ENCODE results near the gene CHRNA7.

CHRNA7 gene

GRCh38 chr15:32060706-32061105 lies 30.4 kb downstream of the CHRNA7 start:
- Histone ChIP-seq H3K36me3 (ENCODE audit: control insufficient read depth in 2 of 2, insufficient read depth in 2 of 2, low read length in 2 of 2) (no peaks in the 10 kb centered on the region), H3K9ac (ENCODE audit: low read depth in 1 of 2, low read length in 2 of 2) (no peak overlapping the region), H3K4me3 (ENCODE audit: low read length in 2 of 2) (no peak overlapping the region)

GRCh38 chr15:32067115-32067514 lies 36.8 kb downstream of the CHRNA7 start:
- no peak overlapping the region for H3K9ac ChIP-seq (ENCODE audit: low read depth in 1 of 2, low read length in 2 of 2)
- no peaks in the 10 kb centered on the region for H3K4me1 ChIP-seq (ENCODE audit: control insufficient read depth in 2 of 2, insufficient read depth in 2 of 2, low read length in 2 of 2)
- H3K27ac ChIP-seq (ENCODE audit: low read depth in 2 of 2, low read length in 2 of 2) = no peak overlapping the region
- peaks cover 2 to 9% of the 10 kb centered on the region in 2 donors for H3K9me3 ChIP-seq (ENCODE audit: control insufficient read depth in 2 of 2, low read length in 2 of 2)
- H3K36me3 ChIP-seq (ENCODE audit: control insufficient read depth in 2 of 2, insufficient read depth in 2 of 2, low read length in 2 of 2) = no peaks in the 10 kb centered on the region
- no peaks in the 10 kb centered on the region for H3K27me3 ChIP-seq (ENCODE audit: control insufficient read depth in 2 of 2, insufficient read depth in 2 of 2, low read length in 2 of 2)
- no peak overlapping the region for H3K4me3 ChIP-seq (ENCODE audit: low read length in 2 of 2)

More at GRCh38 chr15:32060706-32061105, 30.4 kb downstream of the CHRNA7 start:
- H3K4me1 ChIP-seq (ENCODE audit: control insufficient read depth in 2 of 2, insufficient read depth in 2 of 2, low read length in 2 of 2) = no peaks in the 10 kb centered on the region
- H3K27ac ChIP-seq (ENCODE audit: low read depth in 2 of 2, low read length in 2 of 2) = no peak overlapping the region
- peaks cover 0 to 2% of the 10 kb centered on the region in 2 donors for H3K9me3 ChIP-seq (ENCODE audit: control insufficient read depth in 2 of 2, low read length in 2 of 2)
- no peaks in the 10 kb centered on the region for H3K27me3 ChIP-seq (ENCODE audit: control insufficient read depth in 2 of 2, insufficient read depth in 2 of 2, low read length in 2 of 2)

GRCh38 chr15:32089851-32090359 lies 59.6 kb downstream of the CHRNA7 start:
- no peak overlapping the region for H3K27ac ChIP-seq (ENCODE audit: low read depth in 2 of 2, low read length in 2 of 2)
- no peaks in the 10 kb centered on the region for H3K36me3 ChIP-seq (ENCODE audit: control insufficient read depth in 2 of 2, insufficient read depth in 2 of 2, low read length in 2 of 2)
- no peak overlapping the region for H3K4me3 ChIP-seq (ENCODE audit: low read length in 2 of 2)
- H3K27me3 ChIP-seq (ENCODE audit: control insufficient read depth in 2 of 2, insufficient read depth in 2 of 2, low read length in 2 of 2) = no peaks in the 10 kb centered on the region
- H3K9me3 ChIP-seq (ENCODE audit: control insufficient read depth in 2 of 2, low read length in 2 of 2) = no peaks in the 10 kb centered on the region
- H3K9ac ChIP-seq (ENCODE audit: low read depth in 1 of 2, low read length in 2 of 2) = no peak overlapping the region
- H3K4me1 ChIP-seq (ENCODE audit: control insufficient read depth in 2 of 2, insufficient read depth in 2 of 2, low read length in 2 of 2) = no peaks in the 10 kb centered on the region

- Histone ChIP-seq H3K27ac (ENCODE audit: low read depth in 2 of 2, low read length in 2 of 2) (no peak overlapping the region), H3K9ac (ENCODE audit: low read depth in 1 of 2, low read length in 2 of 2) (no peak overlapping the region)
Observed at GRCh38 chr15:32091505-32092380, 61.4 kb downstream of the CHRNA7 start.

GRCh38 chr15:32096213-32096612 lies 65.9 kb downstream of the CHRNA7 start:
- H3K36me3 ChIP-seq (ENCODE audit: control insufficient read depth in 2 of 2, insufficient read depth in 2 of 2, low read length in 2 of 2) = no peaks in the 10 kb centered on the region
- H3K9me3 ChIP-seq (ENCODE audit: control insufficient read depth in 2 of 2, low read length in 2 of 2) = no peaks in the 10 kb centered on the region
- no peak overlapping the region for H3K4me3 ChIP-seq (ENCODE audit: low read length in 2 of 2)
- no peak overlapping the region for H3K27ac ChIP-seq (ENCODE audit: low read depth in 2 of 2, low read length in 2 of 2)
- H3K9ac ChIP-seq (ENCODE audit: low read depth in 1 of 2, low read length in 2 of 2) = no peak overlapping the region
- H3K27me3 ChIP-seq (ENCODE audit: control insufficient read depth in 2 of 2, insufficient read depth in 2 of 2, low read length in 2 of 2) = no peaks in the 10 kb centered on the region
- H3K4me1 ChIP-seq (ENCODE audit: control insufficient read depth in 2 of 2, insufficient read depth in 2 of 2, low read length in 2 of 2) = peaks cover 4% of the 10 kb centered on the region in 2 donors

More at GRCh38 chr15:32091505-32092380, 61.4 kb downstream of the CHRNA7 start:
- H3K27me3 ChIP-seq (ENCODE audit: control insufficient read depth in 2 of 2, insufficient read depth in 2 of 2, low read length in 2 of 2) = no peaks in the 10 kb centered on the region
- H3K9me3 ChIP-seq (ENCODE audit: control insufficient read depth in 2 of 2, low read length in 2 of 2) = no peaks in the 10 kb centered on the region
- no peak overlapping the region for H3K4me3 ChIP-seq (ENCODE audit: low read length in 2 of 2)
- H3K4me1 ChIP-seq (ENCODE audit: control insufficient read depth in 2 of 2, insufficient read depth in 2 of 2, low read length in 2 of 2) = no peaks in the 10 kb centered on the region
- H3K36me3 ChIP-seq (ENCODE audit: control insufficient read depth in 2 of 2, insufficient read depth in 2 of 2, low read length in 2 of 2) = no peaks in the 10 kb centered on the region

GRCh38 chr15:32096916-32097617 lies 66.8 kb downstream of the CHRNA7 start:
- H3K4me3 ChIP-seq (ENCODE audit: low read length in 2 of 2) = no peak overlapping the region
- no peak overlapping the region for H3K9ac ChIP-seq (ENCODE audit: low read depth in 1 of 2, low read length in 2 of 2)
- H3K36me3 ChIP-seq (ENCODE audit: control insufficient read depth in 2 of 2, insufficient read depth in 2 of 2, low read length in 2 of 2) = no peaks in the 10 kb centered on the region
- H3K27me3 ChIP-seq (ENCODE audit: control insufficient read depth in 2 of 2, insufficient read depth in 2 of 2, low read length in 2 of 2) = no peaks in the 10 kb centered on the region
- H3K4me1 ChIP-seq (ENCODE audit: control insufficient read depth in 2 of 2, insufficient read depth in 2 of 2, low read length in 2 of 2) = peaks cover 4% of the 10 kb centered on the region in 2 donors
- no peaks in the 10 kb centered on the region for H3K9me3 ChIP-seq (ENCODE audit: control insufficient read depth in 2 of 2, low read length in 2 of 2)
- no peak overlapping the region for H3K27ac ChIP-seq (ENCODE audit: low read depth in 2 of 2, low read length in 2 of 2)

GRCh38 chr15:32098033-32098432 lies 67.7 kb downstream of the CHRNA7 start:
- Histone ChIP-seq H3K9ac (ENCODE audit: low read depth in 1 of 2, low read length in 2 of 2) (no peak overlapping the region), H3K9me3 (ENCODE audit: control insufficient read depth in 2 of 2, low read length in 2 of 2) (no peaks in the 10 kb centered on the region), H3K4me1 (ENCODE audit: control insufficient read depth in 2 of 2, insufficient read depth in 2 of 2, low read length in 2 of 2) (peaks cover 4% of the 10 kb centered on the region in 2 donors), H3K4me3 (ENCODE audit: low read length in 2 of 2) (peak overlapping the region in 1 of 2 donors; percentile 31), H3K36me3 (ENCODE audit: control insufficient read depth in 2 of 2, insufficient read depth in 2 of 2, low read length in 2 of 2) (no peaks in the 10 kb centered on the region), H3K27ac (ENCODE audit: low read depth in 2 of 2, low read length in 2 of 2) (no peak overlapping the region), H3K27me3 (ENCODE audit: control insufficient read depth in 2 of 2, insufficient read depth in 2 of 2, low read length in 2 of 2) (no peaks in the 10 kb centered on the region)

GRCh38 chr15:32099097-32099785 lies 68.9 kb downstream of the CHRNA7 start:
- no peak overlapping the region for H3K27ac ChIP-seq (ENCODE audit: low read depth in 2 of 2, low read length in 2 of 2)
- no peak overlapping the region for H3K9ac ChIP-seq (ENCODE audit: low read depth in 1 of 2, low read length in 2 of 2)
- peaks cover 4% of the 10 kb centered on the region in 2 donors for H3K4me1 ChIP-seq (ENCODE audit: control insufficient read depth in 2 of 2, insufficient read depth in 2 of 2, low read length in 2 of 2)
- no peak overlapping the region for H3K4me3 ChIP-seq (ENCODE audit: low read length in 2 of 2)
- no peaks in the 10 kb centered on the region for H3K36me3 ChIP-seq (ENCODE audit: control insufficient read depth in 2 of 2, insufficient read depth in 2 of 2, low read length in 2 of 2)
- H3K9me3 ChIP-seq (ENCODE audit: control insufficient read depth in 2 of 2, low read length in 2 of 2) = no peaks in the 10 kb centered on the region
- H3K27me3 ChIP-seq (ENCODE audit: control insufficient read depth in 2 of 2, insufficient read depth in 2 of 2, low read length in 2 of 2) = no peaks in the 10 kb centered on the region

- no peak overlapping the region for H3K27ac ChIP-seq (ENCODE audit: low read depth in 2 of 2, low read length in 2 of 2)
- no peaks in the 10 kb centered on the region for H3K36me3 ChIP-seq (ENCODE audit: control insufficient read depth in 2 of 2, insufficient read depth in 2 of 2, low read length in 2 of 2)
Observed at GRCh38 chr15:32099956-32100684, 69.8 kb downstream of the CHRNA7 start.

More at GRCh38 chr15:32099956-32100684, 69.8 kb downstream of the CHRNA7 start:
- H3K9ac ChIP-seq (ENCODE audit: low read depth in 1 of 2, low read length in 2 of 2) = no peak overlapping the region
- H3K4me3 ChIP-seq (ENCODE audit: low read length in 2 of 2) = no peak overlapping the region
- no peaks in the 10 kb centered on the region for H3K9me3 ChIP-seq (ENCODE audit: control insufficient read depth in 2 of 2, low read length in 2 of 2)
- H3K4me1 ChIP-seq (ENCODE audit: control insufficient read depth in 2 of 2, insufficient read depth in 2 of 2, low read length in 2 of 2) = peaks cover 4% of the 10 kb centered on the region in 2 donors
- H3K27me3 ChIP-seq (ENCODE audit: control insufficient read depth in 2 of 2, insufficient read depth in 2 of 2, low read length in 2 of 2) = no peaks in the 10 kb centered on the region

All from mucosa of rectum (tissue), 2 donors.